NCI-H1694 (cell line): ENCODE data around the gene FAM53B.

Experiments
- DNase-seq: peaks from one replicate; lab custom pipeline; 2025; lab: John Stamatoyannopoulos, UW

The FAM53B gene

GRCh38 chr10:124708922-124709520 lies 35.2 kb downstream of the FAM53B start:
- DNase-seq: no peak

- no peak for DNase-seq
Measured at GRCh38 chr10:124708246-124708779, 35.9 kb downstream of the FAM53B start.

- DNase-seq: no peak
Measured at GRCh38 chr10:124707551-124707950, 36.6 kb downstream of the FAM53B start.

- no peak for DNase-seq
Measured at GRCh38 chr10:124707144-124707467, 37.1 kb downstream of the FAM53B start.

- no peak for DNase-seq
Measured at GRCh38 chr10:124706462-124707143, 37.6 kb downstream of the FAM53B start.

GRCh38 chr10:124705817-124706461 lies 38.2 kb downstream of the FAM53B start:
- DNase-seq: no peak

GRCh38 chr10:124705381-124705740 lies 38.8 kb downstream of the FAM53B start:
- DNase-seq: no peak

- DNase-seq: no peak
Measured at GRCh38 chr10:124704428-124705380, 39.5 kb downstream of the FAM53B start.

- no peak for DNase-seq
Measured at GRCh38 chr10:124703778-124704427, 40.3 kb downstream of the FAM53B start.

- no peak for DNase-seq
Measured at GRCh38 chr10:124703372-124703771, 40.8 kb downstream of the FAM53B start.

- DNase-seq: no peak
Measured at GRCh38 chr10:124701881-124702656, 42.1 kb downstream of the FAM53B start.

GRCh38 chr10:124701435-124701834 lies 42.7 kb downstream of the FAM53B start:
- DNase-seq: no peak

GRCh38 chr10:124701038-124701365 lies 43.2 kb downstream of the FAM53B start:
- no peak for DNase-seq

GRCh38 chr10:124700293-124701037 lies 43.7 kb downstream of the FAM53B start:
- no peak for DNase-seq

- DNase-seq: no peak
Measured at GRCh38 chr10:124699471-124700292, 44.5 kb downstream of the FAM53B start.

- no peak for DNase-seq
Measured at GRCh38 chr10:124698545-124699469, 45.4 kb downstream of the FAM53B start.

- DNase-seq: no peak
Measured at GRCh38 chr10:124697837-124698544, 46.2 kb downstream of the FAM53B start.

GRCh38 chr10:124697443-124697836 lies 46.7 kb downstream of the FAM53B start:
- no peak for DNase-seq
